ENCODE data around the gene TUBAL3.
A peak's percentile ranks its signal among the peaks of the same experiment; 100 is the strongest.

- peak; percentile 93 for TF ChIP-seq MAX (IDR thresholded peaks at IDR 0.05; ENCODE audit: low read depth, low read length)
- no peak for TF ChIP-seq CTCF (IDR thresholded peaks at IDR 0.05; ENCODE audit: low read depth, low read length)
- TF ChIP-seq POLR2A (IDR thresholded peaks at IDR 0.05; ENCODE audit: extremely low read depth, insufficient read length): peak; percentile 65
- TF ChIP-seq MYC (IDR thresholded peaks at IDR 0.05; ENCODE audit: low read depth, low read length): peak; percentile 89
These were observed 41.8 kb upstream of the TUBAL3 start for GRCh38 chr10:5446390-5446926.

Data from NB4 (cell line).